Ovary (tissue), 3 donors: Measurements from ENCODE around the gene MRTO4.
"Not testable (repeated sequence)": the region's sequence is repeated elsewhere in the genome, so short reads cannot be mapped to it uniquely, and the experiment has no call there.

ENCODE experiments used
- POLR2A ChIP-seq: fragments of 450-650 bp; IDR thresholded peaks from one replicate; pipeline ENCODE4 v1.6.1; 2017; ENCODE audit warnings: antibody characterized with exemption, mild to moderate bottlenecking, moderate library complexity
- TF ChIP-seq, protein P1 (sequence below), 3 donors: fragments of 450-650 bp in 2 of 3; fragments of 200-600 bp in 1 of 3; IDR thresholded peaks; one replicate each; pipeline versions ENCODE4 v1.5.1 to v1.8.0; 2016 to 2022; ENCODE audit warnings: antibody characterized with exemption in 3 of 3, mild to moderate bottlenecking in 1 of 3
- donor health status: DM: no; HTN: no; CAD: no.

DNA sequence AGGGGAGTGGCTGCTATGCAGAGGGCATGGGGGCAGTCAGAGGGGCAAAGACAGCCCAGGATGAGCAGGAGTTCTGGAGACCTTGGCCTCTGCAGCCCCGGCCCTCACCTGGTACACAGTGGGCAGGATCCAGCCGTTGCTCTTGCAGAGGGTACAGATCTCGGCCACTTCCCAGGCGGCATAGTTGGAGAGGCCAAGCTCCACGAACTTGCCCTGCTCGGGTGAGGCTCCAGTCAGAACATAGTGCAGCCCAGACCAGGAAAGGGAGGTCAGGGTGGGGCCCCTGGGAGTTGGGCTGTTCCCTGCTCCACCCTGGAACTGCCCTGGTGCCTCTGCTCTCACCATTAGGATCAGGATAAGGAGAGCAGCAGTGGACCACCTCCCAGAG is 18.7 kb downstream of the MRTO4 start:
- TF ChIP-seq, protein P1, sequence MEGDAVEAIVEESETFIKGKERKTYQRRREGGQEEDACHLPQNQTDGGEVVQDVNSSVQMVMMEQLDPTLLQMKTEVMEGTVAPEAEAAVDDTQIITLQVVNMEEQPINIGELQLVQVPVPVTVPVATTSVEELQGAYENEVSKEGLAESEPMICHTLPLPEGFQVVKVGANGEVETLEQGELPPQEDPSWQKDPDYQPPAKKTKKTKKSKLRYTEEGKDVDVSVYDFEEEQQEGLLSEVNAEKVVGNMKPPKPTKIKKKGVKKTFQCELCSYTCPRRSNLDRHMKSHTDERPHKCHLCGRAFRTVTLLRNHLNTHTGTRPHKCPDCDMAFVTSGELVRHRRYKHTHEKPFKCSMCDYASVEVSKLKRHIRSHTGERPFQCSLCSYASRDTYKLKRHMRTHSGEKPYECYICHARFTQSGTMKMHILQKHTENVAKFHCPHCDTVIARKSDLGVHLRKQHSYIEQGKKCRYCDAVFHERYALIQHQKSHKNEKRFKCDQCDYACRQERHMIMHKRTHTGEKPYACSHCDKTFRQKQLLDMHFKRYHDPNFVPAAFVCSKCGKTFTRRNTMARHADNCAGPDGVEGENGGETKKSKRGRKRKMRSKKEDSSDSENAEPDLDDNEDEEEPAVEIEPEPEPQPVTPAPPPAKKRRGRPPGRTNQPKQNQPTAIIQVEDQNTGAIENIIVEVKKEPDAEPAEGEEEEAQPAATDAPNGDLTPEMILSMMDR (IDR thresholded peaks at IDR 0.05) = not testable (repeated sequence)
- not testable (repeated sequence) for TF ChIP-seq POLR2A
